Astrocyte of the cerebellum (primary cell): ENCODE measurements around the gene SPATA45.
"Not testable (repeated sequence)": the region's sequence is repeated elsewhere in the genome, so short reads cannot be mapped to it uniquely, and the experiment has no call there.

Source experiments
- DNase-seq: peaks from one replicate; pipeline ENCODE4 v3.0.0-alpha.2; 2011; ENCODE audit warnings: low read depth
- H3K4me3 ChIP-seq: 2 replicates; pipeline ENCODE4 v1.5.1; 2011; ENCODE audit warnings: mild to moderate bottlenecking, low read depth, low read length, moderate library complexity
- CTCF ChIP-seq: IDR thresholded peaks from 2 replicates; pipeline ENCODE4 v1.5.1; 2012; ENCODE audit warnings: low read length, low read depth, moderate library complexity, mild to moderate bottlenecking; ENCODE audit errors: missing control alignments
- in situ Hi-C: cut with HindIII; loops from 2 replicates; pipeline ENCODE4 v1.10.0; 2017; ENCODE audit warnings: low sequenced_read_pairs

The SPATA45 gene

GRCh38 chr1:212858461-212859265 lies 11.2 kb upstream of the SPATA45 start:
- in situ Hi-C loops = no loop called here
- no peak for TF ChIP-seq CTCF
- no peak for DNase-seq
- peak overlapping the region; percentile 80 for H3K4me3 ChIP-seq

DNA sequence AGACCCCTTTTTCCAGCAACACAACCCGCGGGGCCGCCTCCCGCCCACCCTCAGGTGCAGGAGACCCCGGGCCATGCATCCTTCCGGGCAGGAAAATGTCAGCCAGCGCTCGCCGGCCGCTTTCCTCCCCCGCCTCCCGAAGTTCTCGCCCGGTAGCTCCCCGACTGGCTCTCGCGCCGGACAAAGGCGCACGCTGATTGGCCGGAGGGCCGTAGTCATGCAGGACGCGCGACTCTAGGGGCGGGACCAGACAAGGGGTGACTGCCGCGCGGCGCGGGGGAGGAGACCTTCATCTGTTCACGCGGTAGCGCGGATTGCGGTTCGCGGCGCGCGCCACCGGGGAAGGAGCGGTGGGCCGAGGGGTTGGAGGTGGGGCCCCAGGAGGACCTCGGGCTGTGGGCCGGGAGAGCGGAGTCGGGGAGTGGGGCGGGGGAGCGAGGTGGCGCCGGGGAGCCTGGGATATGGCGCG lies 10.6 kb upstream of the SPATA45 start, which contains the start of gene FLVCR1:
TSS of gene FLVCR1 (plus strand) at position 284 of the 469 bp plus-strand sequence. CDS start at position 462, 178 bp downstream.
- peak; percentile 82 for DNase-seq
- in situ Hi-C loops = no loop called here
- H3K4me3 ChIP-seq = peak within 1 kb of the TSS; percentile 80
- TF ChIP-seq CTCF = no peak

- in situ Hi-C loops = no loop called here
- no peak for DNase-seq
- no peak for TF ChIP-seq CTCF
- H3K4me3 ChIP-seq = peak overlapping the region; percentile 80
Measured at GRCh38 chr1:212856755-212857154, 9.3 kb upstream of the SPATA45 start.

DNA sequence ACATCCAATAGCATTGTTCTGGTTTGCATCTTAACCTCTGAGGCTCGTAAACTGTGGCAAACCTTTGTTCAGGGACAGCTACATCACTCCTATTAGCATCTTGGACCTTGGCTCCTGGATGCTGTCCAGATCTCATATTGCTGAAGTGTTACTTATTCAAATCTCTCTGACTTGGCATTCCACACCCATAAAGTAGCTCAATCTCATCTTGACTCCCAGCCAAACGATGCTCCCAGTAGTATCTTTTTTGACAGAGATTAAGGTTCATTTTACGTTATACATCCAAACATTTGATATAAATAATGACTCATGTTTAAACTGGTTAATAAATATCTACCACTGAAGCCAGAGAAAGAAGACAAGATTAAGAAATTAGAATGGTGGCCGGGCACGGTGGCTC lies 6.2 kb upstream of the SPATA45 start:
- no peak overlapping the region for H3K4me3 ChIP-seq
- in situ Hi-C loops = no loop called here
- TF ChIP-seq CTCF = no peak
- no peak for DNase-seq

- in situ Hi-C loops = no loop called here
- no peak for TF ChIP-seq CTCF
- DNase-seq = no peak
- no peak overlapping the region for H3K4me3 ChIP-seq
Measured at GRCh38 chr1:212852105-212852688, 4.7 kb upstream of the SPATA45 start.

DNA sequence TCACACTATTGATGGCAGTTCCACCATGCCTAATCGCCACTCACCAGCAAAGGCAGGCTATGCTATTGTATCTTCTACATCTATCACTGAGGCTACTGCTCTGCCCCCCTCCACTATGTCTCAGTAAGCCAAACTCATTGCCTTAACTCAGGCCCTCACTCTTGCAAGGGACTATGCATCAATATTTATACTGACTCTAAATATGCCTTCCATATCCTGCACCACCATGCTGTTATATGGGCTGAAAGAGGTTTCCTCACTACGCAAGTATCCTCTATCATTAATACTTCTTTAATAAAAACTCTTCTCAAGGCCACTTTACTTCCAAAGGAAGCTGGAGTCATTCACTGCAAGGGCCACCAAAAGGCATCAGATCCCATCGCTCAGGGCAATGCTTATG lies 2.9 kb downstream of the SPATA45 start:
- DNase-seq, in situ Hi-C loops, H3K4me3 ChIP-seq: not testable (repeated sequence)

DNA sequence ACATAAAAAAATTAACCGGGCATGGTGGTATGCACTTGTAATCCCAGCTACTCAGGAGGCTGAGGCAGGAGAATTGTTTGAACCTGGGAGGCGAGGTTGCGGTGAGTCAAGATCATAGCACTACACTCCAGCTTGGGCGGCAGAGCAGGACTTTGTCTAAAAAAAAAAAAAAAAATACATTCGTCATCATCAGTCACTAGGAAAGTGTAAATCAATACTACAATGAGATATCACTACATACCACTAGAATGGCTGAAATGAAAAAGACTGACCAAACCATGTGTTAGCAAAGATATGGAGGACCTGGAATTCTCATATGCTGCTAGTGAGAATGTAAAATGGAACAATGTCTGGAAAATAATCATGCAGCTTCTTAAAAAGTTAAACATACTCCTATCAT lies 9.3 kb downstream of the SPATA45 start:
- TF ChIP-seq CTCF = no peak
- DNase-seq = no peak
- in situ Hi-C loops = no loop called here
- no peak overlapping the region for H3K4me3 ChIP-seq

DNA sequence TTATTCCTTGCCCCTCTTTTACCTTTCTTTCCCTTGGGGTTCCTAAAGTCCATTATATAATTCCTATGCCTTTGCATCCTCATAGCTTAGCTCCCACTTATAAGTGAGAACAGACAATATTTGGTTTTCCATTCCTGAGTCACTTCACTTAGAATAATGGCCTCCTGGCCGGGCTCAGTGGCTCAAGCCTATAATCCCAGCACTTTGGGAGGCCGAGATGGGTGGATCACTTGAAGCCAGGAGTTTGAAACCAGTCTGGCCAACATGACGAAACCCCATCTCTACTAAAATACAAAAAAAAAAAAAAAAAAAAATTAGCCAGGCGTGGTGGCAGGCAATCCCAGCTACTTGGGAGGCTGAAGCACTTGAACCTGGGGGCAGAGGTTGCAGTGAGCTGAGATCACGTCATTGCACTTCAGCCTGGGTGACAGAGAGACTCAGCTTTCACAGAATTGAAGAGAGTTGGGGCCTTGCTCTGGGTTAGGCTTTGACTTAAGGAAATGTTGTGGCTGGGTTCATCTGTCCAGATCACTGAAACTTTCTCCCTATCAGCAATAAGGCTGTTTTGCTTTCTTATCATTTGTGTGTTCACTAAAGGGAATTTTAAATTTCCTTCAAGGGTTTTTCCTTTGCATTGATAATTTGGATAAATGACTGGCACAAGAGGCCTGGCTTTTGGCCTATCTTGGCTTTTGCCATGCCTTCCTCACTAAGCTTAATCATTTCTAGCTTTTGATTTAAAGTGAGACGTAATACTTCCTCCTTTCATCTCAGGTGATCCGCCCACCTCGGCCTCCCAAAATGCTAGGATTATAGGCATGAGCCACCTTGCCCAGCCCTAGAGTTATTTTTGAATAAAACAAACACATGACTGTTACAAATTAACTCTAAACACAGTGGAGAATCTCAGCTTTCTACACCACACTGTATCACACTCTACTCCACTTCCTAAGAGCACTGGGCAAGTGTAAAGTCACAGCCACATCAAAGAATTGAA lies 13.9 kb downstream of the SPATA45 start:
- DNase-seq, in situ Hi-C loops, H3K4me3 ChIP-seq: not testable (repeated sequence)
